ENCODE measurements around the gene ZNF30.
"Not testable (repeated sequence)": the region's sequence is repeated elsewhere in the genome, so short reads cannot be mapped to it uniquely, and the experiment has no call there.

Gene ZNF30

GRCh38 chr19:34989298-34989697 lies 62.6 kb downstream of the ZNF30 start:
- DNase-seq, result no peak

GRCh38 chr19:34990578-34991192 lies 64.0 kb downstream of the ZNF30 start:
- no peak for DNase-seq

GRCh38 chr19:34991542-34992333 lies 65.0 kb downstream of the ZNF30 start:
- no peak for DNase-seq

- DNase-seq, result not testable (repeated sequence)
Measured at GRCh38 chr19:34992582-34992981, 65.9 kb downstream of the ZNF30 start.

GRCh38 chr19:34994286-34994642 lies 67.6 kb downstream of the ZNF30 start:
- no peak for DNase-seq
